Adipose tissue (tissue), 3 donors: ENCODE measurements around the gene ZNF490. TPM values are rescaled to one million over a fixed set of nuclear protein-coding genes. Genes with fewer than 3 reads are reported as not detected.
"Not testable (repeated sequence)": the region's sequence is repeated elsewhere in the genome, so short reads cannot be mapped to it uniquely, and the experiment has no call there.

Experiments used
- H3K27ac ChIP-seq: one replicate; pipeline ENCODE4 v1.5.1; 2013; ENCODE audit warnings: low read depth, low read length
- WGBS, 3 donors: extraction: QIAGEN DNeasy Blood & Tissue Kit; methylation state at CpG; one replicate each; pipeline ENCODE4 v1.1.7; 2013; 5-methylcytosine and 5-hydroxymethylcytosine counted together
- polyA plus RNA-seq, 3 donors: library from polyadenylated mRNA; stranded (reverse); fragments of 200-250 nt; gene quantifications; one replicate each; pipeline ENCODE4 v1.2.3, GENCODE V29; 2013
- donor health status: healthy with polysubstance abuse.
- donor health status: Bipolar disorder and iron deficiency.
- donor health status: healthy.

ZNF490 gene
- polyA plus RNA-seq, 3 donors: 0.45 to 0.55 (median 0.51) TPM

DNA sequence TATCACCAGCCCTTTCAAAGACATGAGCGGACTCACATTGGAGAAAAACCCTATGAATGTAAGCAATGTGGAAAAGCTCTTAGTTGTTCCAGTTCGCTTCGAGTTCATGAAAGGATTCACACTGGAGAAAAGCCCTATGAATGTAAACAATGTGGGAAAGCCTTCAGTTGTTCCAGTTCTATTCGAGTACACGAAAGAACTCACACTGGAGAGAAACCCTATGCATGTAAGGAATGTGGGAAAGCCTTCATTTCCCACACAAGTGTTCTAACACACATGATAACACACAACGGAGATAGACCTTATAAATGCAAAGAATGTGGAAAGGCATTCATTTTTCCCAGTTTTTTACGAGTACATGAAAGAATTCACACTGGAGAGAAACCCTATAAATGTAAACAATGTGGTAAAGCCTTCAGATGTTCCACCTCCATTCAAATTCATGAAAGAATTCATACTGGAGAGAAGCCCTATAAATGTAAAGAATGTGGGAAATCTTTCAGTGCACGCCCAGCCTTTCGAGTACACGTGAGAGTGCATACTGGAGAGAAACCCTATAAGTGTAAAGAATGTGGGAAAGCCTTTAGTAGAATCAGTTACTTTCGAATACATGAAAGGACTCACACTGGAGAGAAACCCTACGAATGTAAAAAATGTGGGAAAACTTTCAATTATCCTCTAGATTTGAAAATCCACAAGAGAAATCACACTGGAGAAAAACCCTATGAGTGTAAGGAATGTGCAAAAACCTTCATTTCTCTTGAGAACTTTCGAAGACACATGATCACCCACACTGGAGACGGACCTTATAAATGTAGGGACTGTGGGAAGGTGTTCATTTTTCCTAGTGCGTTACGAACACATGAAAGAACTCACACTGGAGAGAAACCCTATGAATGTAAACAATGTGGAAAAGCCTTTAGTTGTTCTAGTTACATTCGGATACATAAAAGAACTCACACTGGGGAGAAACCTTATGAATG lies 17.7 kb upstream of the ZNF490 start:
- no peak overlapping the region for H3K27ac ChIP-seq
- WGBS, 3 donors: 98% methylated on average over 17 of the region's 17 CpGs

- WGBS, 3 donors: 84 to 97% (median 93%) methylated on average over 8 of the region's 8 CpGs
- H3K27ac ChIP-seq: no peak overlapping the region
Measured at GRCh38 chr19:12626958-12627357, 16.3 kb upstream of the ZNF490 start.

DNA sequence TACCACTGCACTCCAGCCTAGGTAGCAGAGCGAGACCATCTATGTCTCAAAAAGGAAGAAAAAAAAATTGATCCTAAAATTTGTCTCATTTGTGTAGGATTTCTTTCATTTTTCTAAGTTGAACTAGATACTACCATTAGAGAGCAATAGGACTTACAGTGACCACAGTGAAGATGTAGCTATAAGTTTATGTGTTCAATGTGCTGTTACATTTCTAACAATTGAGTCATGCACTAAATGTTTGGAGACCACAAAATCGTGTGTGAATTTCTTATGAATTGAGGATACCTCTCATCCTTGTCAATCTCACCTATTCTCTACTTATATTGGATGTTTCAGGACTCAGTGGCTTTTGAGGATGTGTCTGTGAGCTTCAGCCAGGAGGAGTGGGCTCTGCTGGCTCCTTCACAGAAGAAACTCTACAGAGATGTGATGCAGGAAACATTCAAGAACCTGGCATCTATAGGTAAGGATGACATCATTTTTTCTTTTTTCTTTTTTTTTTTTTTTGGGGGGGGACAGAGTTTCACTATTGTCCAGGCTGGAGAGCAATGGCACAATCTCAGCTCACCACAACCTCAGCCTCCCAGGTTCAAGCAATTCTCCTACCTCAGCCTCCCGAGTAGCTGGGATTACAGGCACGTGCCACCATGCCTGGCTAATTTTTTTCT lies 12.9 kb upstream of the ZNF490 start:
- 88 to 91% (median 89%) methylated on average over 4 of the region's 4 CpGs for WGBS, 3 donors
- H3K27ac ChIP-seq: no peak overlapping the region

DNA sequence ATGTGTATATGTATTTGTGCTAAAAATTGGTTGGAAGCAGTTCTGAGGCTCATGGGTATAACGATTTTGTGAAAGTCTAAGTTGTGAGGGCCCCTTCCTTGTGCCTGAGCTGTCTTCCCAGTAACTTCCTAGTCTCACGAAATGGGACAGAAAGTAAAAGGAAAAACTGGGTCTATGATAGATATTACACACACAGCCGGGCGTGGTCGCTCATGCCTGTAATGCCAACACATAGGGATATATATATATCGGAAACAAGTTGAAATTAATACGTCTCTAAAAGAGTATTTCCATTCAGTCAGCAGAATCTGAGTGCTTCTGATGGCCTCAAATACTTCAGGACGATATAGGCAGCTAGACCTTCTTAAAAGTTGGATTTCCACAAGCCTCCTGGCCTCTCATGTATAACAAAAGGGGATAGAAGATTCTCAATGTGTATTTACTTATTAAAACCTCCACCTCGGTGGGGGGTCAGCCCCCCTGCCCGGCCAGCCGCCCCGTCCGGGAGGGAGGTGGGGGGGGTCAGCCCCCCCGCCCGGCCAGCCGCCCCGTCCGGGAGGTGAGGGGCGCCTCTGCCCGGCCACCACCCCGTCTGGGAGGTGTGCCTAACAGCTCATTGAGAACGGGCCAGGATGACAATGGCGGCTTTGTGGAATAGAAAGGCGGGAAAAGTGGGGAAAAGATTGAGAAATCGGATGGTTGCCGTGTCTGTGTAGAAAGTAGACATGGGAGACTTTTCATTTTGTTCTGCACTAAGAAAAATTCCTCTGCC lies 10.8 kb upstream of the ZNF490 start:
- WGBS, 3 donors: 70 to 93% (median 76%) methylated on average over 9 to 26 of the region's 26 CpGs
- H3K27ac ChIP-seq: not testable (repeated sequence)

GRCh38 chr19:12617646-12618045 lies 7.0 kb upstream of the ZNF490 start:
- H3K27ac ChIP-seq: no peak overlapping the region
- WGBS, 3 donors: 78 to 97% (median 78%) methylated on average over 4 of the region's 4 CpGs

DNA sequence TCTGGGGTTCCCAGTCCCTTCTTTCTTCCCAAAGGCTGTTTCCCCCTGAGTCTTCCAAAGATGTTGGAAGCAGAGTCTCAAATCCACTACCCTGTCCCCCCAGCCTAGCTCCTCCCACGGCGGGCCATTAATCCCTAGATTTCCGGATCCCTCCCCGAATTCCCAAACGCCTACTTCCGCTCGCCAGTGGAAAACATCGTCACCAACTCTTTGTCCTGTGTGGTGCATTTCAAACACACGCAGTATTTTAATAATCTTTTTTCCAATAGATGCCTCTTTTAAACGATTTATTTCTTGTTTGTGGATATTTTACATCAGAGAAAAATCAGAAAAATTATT lies 717 bp upstream of the ZNF490 start:
- peak overlapping the region; percentile 98 for H3K27ac ChIP-seq
- WGBS, 3 donors: 0 to 1% (median 1%) methylated on average over 10 of the region's 10 CpGs

- no peak overlapping the region for H3K27ac ChIP-seq
- 72 to 97% (median 77%) methylated on average over 3 of the region's 3 CpGs for WGBS, 3 donors
Measured at GRCh38 chr19:12607631-12608030, 3.0 kb downstream of the ZNF490 start.

GRCh38 chr19:12606796-12607195 lies 3.8 kb downstream of the ZNF490 start:
- H3K27ac ChIP-seq: no peak overlapping the region
- 94 to 98% (median 95%) methylated on average over 1 of the region's 1 CpG for WGBS, 3 donors

DNA sequence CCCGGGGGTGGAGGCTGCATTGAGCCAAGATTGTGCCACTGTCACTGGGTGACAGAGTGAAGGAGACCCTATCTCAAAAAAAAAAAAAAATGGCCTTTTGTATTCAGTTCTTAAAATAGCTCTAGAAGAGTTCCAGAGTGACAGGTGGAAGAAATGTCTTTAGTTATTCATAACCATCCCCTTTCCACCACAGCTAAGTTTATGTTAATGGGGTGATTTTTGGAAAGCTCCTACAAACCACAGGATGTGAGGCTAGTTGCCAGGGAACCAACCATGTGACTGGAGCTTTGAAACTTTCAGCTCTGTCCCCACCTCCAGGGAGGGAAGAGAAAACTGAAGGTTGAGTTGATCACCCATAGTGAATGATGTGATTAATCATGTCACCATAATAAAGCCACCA lies 6.9 kb downstream of the ZNF490 start:
- WGBS, 3 donors: 81 to 92% (median 88%) methylated on average over 1 of the region's 1 CpG
- no peak overlapping the region for H3K27ac ChIP-seq

GRCh38 chr19:12597594-12597993 lies 13.0 kb downstream of the ZNF490 start:
- 84 to 91% (median 91%) methylated on average over 11 of the region's 11 CpGs for WGBS, 3 donors

GRCh38 chr19:12596927-12597548 lies 13.6 kb downstream of the ZNF490 start:
- WGBS, 3 donors: 78 to 82% (median 78%) methylated on average over 34 to 38 of the region's 38 CpGs
- H3K27ac ChIP-seq: no peak overlapping the region

More at GRCh38 chr19:12597594-12597993, 13.0 kb downstream of the ZNF490 start:
- no peak overlapping the region for H3K27ac ChIP-seq

- 89 to 96% (median 93%) methylated on average over 11 of the region's 11 CpGs for WGBS, 3 donors
- H3K27ac ChIP-seq: no peak overlapping the region
Measured at GRCh38 chr19:12596485-12596884, 14.1 kb downstream of the ZNF490 start.

DNA sequence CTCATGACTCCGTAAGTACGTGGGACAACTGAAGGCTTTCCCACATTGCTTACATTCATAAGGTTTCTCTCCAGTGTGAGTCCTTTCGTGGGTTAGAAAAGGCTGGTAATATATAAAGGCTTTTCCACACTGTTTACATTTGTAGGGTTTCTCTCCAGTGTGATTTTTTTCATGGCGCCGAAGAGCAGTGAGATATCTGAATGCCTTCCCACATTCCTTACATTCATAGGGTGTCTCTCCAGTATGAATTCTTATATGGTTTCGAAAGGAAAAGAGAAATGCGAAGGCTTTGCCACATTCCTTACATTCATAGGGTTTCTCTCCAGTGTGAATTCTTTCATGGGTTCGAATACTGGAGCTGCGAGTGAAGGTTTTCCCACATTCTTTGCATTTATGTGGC lies 29.5 kb downstream of the ZNF490 start:
- no peak overlapping the region for H3K27ac ChIP-seq
- WGBS, 3 donors: 86 to 97% (median 92%) methylated on average over 9 of the region's 9 CpGs

GRCh38 chr19:12580180-12580694 lies 30.4 kb downstream of the ZNF490 start:
- WGBS, 3 donors: 90 to 96% (median 92%) methylated on average over 11 of the region's 11 CpGs
- no peak overlapping the region for H3K27ac ChIP-seq

DNA sequence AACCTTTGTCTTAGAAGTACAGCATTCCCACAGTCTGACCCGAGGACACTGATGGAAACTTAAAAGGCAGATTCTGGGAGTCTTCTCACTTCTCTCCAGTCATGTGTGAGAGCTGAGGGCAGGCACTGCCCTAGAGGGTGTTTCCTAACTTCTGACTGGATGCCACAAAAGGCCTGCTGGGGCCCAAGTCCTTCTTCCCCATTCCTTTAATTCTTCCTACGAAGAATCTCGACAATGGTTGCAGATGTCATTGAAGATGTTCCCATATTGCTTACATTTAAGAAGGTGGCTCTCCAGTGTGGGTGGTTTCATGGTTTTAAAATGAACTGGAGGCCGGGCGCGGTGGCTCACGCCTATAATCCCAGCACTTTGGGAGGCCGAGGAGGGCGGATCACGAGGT lies 32.0 kb downstream of the ZNF490 start:
- no peak overlapping the region for H3K27ac ChIP-seq
- 95 to 98% (median 98%) methylated on average over 10 of the region's 10 CpGs for WGBS, 3 donors

DNA sequence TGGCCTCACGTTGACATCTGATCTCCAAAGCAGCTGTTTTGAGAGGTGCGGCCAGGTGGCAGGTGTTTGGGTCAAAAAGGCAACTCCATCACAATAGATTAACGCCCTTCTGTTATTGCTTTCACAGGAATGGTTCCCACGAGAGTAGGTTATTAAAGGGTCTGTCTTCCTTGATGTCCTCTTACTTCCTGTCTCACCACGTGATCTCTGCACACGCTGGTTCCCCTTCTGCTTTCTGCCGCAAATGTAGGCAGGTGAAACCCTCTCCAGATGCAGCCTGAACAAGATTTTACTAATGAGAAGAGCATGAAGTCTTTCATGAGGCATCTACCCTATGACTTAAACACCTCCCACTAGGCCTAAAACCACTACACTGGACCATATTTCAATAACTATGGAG lies 36.6 kb downstream of the ZNF490 start:
- no peak overlapping the region for H3K27ac ChIP-seq
- WGBS, 3 donors: 43 to 72% (median 44%) methylated on average over 7 of the region's 7 CpGs

- WGBS, 3 donors: 74 to 83% (median 80%) methylated on average over 4 of the region's 4 CpGs
- no peak overlapping the region for H3K27ac ChIP-seq
Measured at GRCh38 chr19:12567951-12568350, 42.7 kb downstream of the ZNF490 start.

DNA sequence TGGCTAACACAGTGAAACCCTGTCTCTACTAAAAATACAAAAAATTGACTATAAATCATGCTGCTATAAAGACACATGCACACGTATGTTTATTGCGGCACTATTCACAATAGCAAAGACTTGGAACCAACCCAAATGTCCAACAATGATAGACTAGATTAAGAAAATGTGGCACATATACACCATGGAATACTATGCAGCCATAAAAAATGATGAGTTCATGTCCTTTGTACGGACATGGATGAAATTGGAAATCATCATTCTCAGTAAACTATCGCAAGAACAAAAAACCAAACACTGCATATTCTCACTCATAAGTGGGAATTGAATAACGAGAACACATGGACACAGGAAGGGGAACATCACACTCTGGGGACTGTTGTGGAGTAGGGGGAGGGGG lies 44.2 kb downstream of the ZNF490 start:
- 84 to 93% (median 87%) methylated on average over 4 to 5 of the region's 5 CpGs for WGBS, 3 donors
- H3K27ac ChIP-seq: not testable (repeated sequence)
